Kidney (tissue), 14 donors: ENCODE measurements around the gene GUF1. TPM values are rescaled to one million over a fixed set of nuclear protein-coding genes. Genes with fewer than 3 reads are reported as not detected.

Source experiments
- DNase-seq, 5 donors: peaks; one replicate each; pipeline ENCODE4 v3.0.0-alpha.2; 2013 to 2020
- FAIRE-seq: peaks from 2 replicates; lab custom pipeline; 2012; peaks lifted over from hg19 to GRCh38; lab: Jason Lieb, UNC
- H3K27ac ChIP-seq, 2 donors: one replicate each; pipeline ENCODE4 v1.7.0; 2013; ENCODE audit warnings: low read depth in 2 of 2, low read length in 2 of 2, inconsistent platforms in 1 of 2
- H3K27me3 ChIP-seq: one replicate; pipeline ENCODE4 v1.7.1; 2013; ENCODE audit warnings: low read length, inconsistent platforms; ENCODE audit not compliant: control insufficient read depth, insufficient read depth
- H3K36me3 ChIP-seq, 3 donors: one replicate each; pipeline versions ENCODE4 v1.7.0 to v1.7.1; 2013; ENCODE audit warnings: low read length in 3 of 3, control low read depth in 1 of 3, inconsistent platforms in 1 of 3; ENCODE audit not compliant: insufficient read depth in 3 of 3, control insufficient read depth in 2 of 3
- H3K4me1 ChIP-seq, 3 donors: one replicate each; pipeline versions ENCODE4 v1.7.0 to v1.7.1; 2013; ENCODE audit warnings: low read length in 3 of 3, inconsistent platforms in 1 of 3, low read depth in 1 of 3; ENCODE audit not compliant: control insufficient read depth in 2 of 3, insufficient read depth in 2 of 3
- H3K4me3 ChIP-seq, 3 donors: one replicate each; pipeline versions ENCODE4 v1.7.0 to v1.8.1; 2013; ENCODE audit warnings: low read length in 3 of 3, control low read depth in 1 of 3, inconsistent platforms in 1 of 3
- H3K9ac ChIP-seq, 3 donors: one replicate each; pipeline versions ENCODE4 v1.7.0 to v1.7.1; 2013; ENCODE audit warnings: low read length in 3 of 3, control low read depth in 1 of 3, inconsistent platforms in 1 of 3
- H3K9me3 ChIP-seq, 3 donors: one replicate each; pipeline versions ENCODE4 v1.7.0 to v1.7.1; 2013; ENCODE audit warnings: low read length in 3 of 3, control low read depth in 1 of 3, inconsistent platforms in 1 of 3; ENCODE audit not compliant: control insufficient read depth in 2 of 3, insufficient read depth in 1 of 3
- intact Hi-C: fragments of 100-400 bp; cut with DNase I; formaldehyde crosslinking; loops from one replicate; pipeline ENCODE4 v1.11.1; 2022
- polyA plus RNA-seq: library from polyadenylated mRNA; stranded (reverse); fragments of 350-450 nt; fragmentation: Illumina TruSeq; extraction: RNeasy Lipid Tissue Mini Kit (QIAGEN cat#74804); gene quantifications from one replicate; pipeline ENCODE4 v1.2.3, GENCODE V29; 2014; ENCODE audit warnings: low read depth, low replicate concordance; ENCODE audit not compliant: insufficient read depth
- total RNA-seq: library from RNA; stranded (reverse); fragmentation: NEBNext Ultra II Directional; extraction: Animal tissue kit (Norgen Biotek cat#: 25700); gene quantifications from one replicate; pipeline ENCODE4 v1.2.1, GENCODE V29; 2021
- TF ChIP-seq, protein P1 (sequence below): IDR thresholded peaks from 3 replicates; pipeline ENCODE4 v1.5.1; 2012; ENCODE audit warnings: mild to moderate bottlenecking, moderate library complexity, borderline replicate concordance; ENCODE audit not compliant: insufficient read depth; ENCODE audit errors: extremely low read depth
- donor health status: control.
- donor health status: control.
- donor health status: control.
- donor health status: control.
- donor health status: control.
- donor health status: DM: yes; HTN: yes; CAD: no.
- donor health status: Normal renal cell carcinoma (clear cell type).

GUF1 gene
- total and polyA plus RNA-seq, 2 donors from 2014 or later, result 17.8 to 21.2 TPM

DNA sequence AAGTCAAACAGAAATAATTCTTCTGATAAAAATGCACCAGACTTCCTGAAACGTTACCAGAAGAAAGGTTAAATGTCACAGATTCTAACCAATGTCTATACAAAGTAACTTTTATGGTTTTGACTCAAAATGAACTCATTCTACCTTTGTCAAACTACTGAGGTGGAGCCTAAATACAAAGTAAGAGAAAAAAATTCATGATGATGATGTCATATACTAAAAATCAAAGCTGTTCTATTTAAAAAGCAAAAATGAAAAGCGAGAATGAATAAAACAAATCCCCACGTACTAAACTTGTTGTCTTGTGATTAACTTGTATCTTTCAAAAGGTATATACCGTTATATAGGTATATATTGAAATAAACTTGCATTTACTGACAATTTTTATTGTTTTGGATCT is 26.5 kb downstream of the GUF1 start:
- Histone ChIP-seq H3K9ac (no peak overlapping the region), H3K27me3 (no peaks in the 10 kb centered on the region), H3K9me3 (no peaks in the 10 kb centered on the region), H3K4me3 (no peak overlapping the region), H3K36me3 (peaks cover 0 to 16% (median 14%) of the 10 kb centered on the region in 3 donors), H3K27ac (no peak overlapping the region), H3K4me1 (no peaks in the 10 kb centered on the region)
- FAIRE-seq, result no peak
- TF ChIP-seq, protein P1, sequence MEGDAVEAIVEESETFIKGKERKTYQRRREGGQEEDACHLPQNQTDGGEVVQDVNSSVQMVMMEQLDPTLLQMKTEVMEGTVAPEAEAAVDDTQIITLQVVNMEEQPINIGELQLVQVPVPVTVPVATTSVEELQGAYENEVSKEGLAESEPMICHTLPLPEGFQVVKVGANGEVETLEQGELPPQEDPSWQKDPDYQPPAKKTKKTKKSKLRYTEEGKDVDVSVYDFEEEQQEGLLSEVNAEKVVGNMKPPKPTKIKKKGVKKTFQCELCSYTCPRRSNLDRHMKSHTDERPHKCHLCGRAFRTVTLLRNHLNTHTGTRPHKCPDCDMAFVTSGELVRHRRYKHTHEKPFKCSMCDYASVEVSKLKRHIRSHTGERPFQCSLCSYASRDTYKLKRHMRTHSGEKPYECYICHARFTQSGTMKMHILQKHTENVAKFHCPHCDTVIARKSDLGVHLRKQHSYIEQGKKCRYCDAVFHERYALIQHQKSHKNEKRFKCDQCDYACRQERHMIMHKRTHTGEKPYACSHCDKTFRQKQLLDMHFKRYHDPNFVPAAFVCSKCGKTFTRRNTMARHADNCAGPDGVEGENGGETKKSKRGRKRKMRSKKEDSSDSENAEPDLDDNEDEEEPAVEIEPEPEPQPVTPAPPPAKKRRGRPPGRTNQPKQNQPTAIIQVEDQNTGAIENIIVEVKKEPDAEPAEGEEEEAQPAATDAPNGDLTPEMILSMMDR, result no peak
- no peak for DNase-seq
- intact Hi-C loops, result no loop called here

DNA sequence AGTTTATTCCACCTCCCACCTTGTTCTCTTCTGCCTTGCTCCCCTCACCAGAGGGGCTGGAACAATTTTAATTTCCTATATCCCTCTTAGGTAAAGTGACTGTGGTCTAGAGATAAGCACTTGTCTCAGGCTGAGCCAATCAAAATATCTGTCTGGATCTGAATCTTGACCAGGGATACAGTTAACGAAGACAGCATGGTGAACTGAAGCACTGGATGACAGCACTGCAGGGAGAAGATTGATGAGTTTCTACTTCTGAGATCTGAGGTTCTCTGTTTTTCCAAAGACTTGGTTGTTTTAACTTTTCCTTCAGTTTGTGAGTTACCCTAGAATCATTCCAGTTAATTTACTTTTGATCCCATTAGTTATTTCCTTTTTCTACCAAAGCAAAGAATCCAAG is 34.9 kb downstream of the GUF1 start:
- Histone ChIP-seq H3K9me3 (no peaks in the 10 kb centered on the region), H3K27ac (no peak overlapping the region), H3K4me3 (no peak overlapping the region), H3K36me3 (no peaks in the 10 kb centered on the region), H3K27me3 (no peaks in the 10 kb centered on the region), H3K9ac (no peak overlapping the region), H3K4me1 (no peaks in the 10 kb centered on the region)
- intact Hi-C loops, result no loop called here
- no peak for DNase-seq
- FAIRE-seq, result no peak
- TF ChIP-seq, protein P1, result no peak

DNA sequence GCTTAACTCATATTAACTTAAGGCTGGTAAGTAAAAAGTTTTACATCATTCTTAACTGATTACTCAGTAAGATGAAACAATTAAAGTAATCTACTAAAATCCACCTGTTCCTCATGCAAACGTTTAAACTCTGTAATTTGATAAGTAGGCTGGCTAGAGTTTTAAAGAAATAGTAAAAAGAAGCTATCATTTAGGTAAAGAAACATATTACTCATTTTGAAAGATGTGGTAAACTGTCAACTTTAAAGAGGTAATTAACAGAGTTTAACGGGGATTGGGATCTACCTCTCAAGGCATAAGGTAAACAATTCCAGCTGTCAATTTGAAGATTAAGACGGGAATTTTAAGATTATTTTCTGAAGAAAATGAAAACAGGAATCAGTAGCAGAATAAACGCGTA is 38.4 kb downstream of the GUF1 start:
- FAIRE-seq (no peak), DNase-seq (no peak)
- Histone ChIP-seq H3K4me1 (no peaks in the 10 kb centered on the region), H3K9me3 (no peaks in the 10 kb centered on the region), H3K36me3 (no peaks in the 10 kb centered on the region), H3K27ac (no peak overlapping the region), H3K9ac (no peak overlapping the region), H3K4me3 (no peak overlapping the region), H3K27me3 (no peaks in the 10 kb centered on the region)
- intact Hi-C loops, result no loop called here
- TF ChIP-seq, protein P1, result no peak

DNA sequence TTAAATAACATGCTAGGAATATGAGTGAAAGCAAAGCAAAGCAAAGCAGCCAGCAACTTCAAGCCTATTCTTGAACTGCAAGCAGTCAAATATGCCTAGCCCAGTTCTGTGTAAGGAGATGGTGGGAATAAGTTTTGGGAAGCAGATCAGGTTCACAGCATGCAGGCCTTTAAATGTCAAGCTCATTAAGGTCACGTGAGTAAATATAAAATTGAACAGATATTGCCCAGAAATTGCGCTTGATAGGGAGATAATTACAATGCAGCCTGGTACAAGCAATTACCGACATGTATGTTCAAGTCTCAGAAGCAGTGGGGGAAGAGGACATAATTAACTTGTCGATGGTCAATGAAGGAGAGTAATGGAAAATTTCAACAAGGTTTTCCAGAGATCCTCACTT is 42.2 kb downstream of the GUF1 start:
- intact Hi-C loops, result no loop called here
- Histone ChIP-seq H3K4me3 (no peak overlapping the region), H3K9ac (no peak overlapping the region), H3K9me3 (no peaks in the 10 kb centered on the region), H3K4me1 (peaks cover 0 to 4% (median 2%) of the 10 kb centered on the region in 3 donors), H3K27me3 (no peaks in the 10 kb centered on the region), H3K27ac (no peak overlapping the region), H3K36me3 (no peaks in the 10 kb centered on the region)
- TF ChIP-seq, protein P1, result no peak
- FAIRE-seq, result no peak
- DNase-seq, result no peak
